SK-N-MC (cell line): ENCODE data around the gene TGFBR3.

ENCODE experiments used
- DNase-seq: peaks from one replicate; pipeline ENCODE4 v3.0.0-alpha.2; 2011; ENCODE audit warnings: low read depth, low spot score
- H3K27ac ChIP-seq: fragments of 200-600 bp; sonication (generic); 2 replicates; pipeline ENCODE4 v1.5.1; 2016; ENCODE audit warnings: mixed run types
- H3K36me3 ChIP-seq: fragments of 200-600 bp; sonication (generic); 2 replicates; pipeline ENCODE4 v1.6.1; 2017; ENCODE audit warnings: antibody characterized with exemption, low read length, mixed read lengths; ENCODE audit not compliant: insufficient read depth
- H3K4me3 ChIP-seq: fragments of 200-600 bp; sonication (generic); 2 replicates; pipeline ENCODE4 v1.5.1; 2016
- H3K9ac ChIP-seq: fragments of 200-600 bp; sonication (generic); 2 replicates; pipeline ENCODE4 v1.8.0; 2017; ENCODE audit warnings: mixed run types, mixed read lengths; ENCODE audit not compliant: insufficient read length
- H3K9me3 ChIP-seq: fragments of 200-600 bp; sonication (generic); 2 replicates; pipeline ENCODE4 v1.6.1; 2017; ENCODE audit warnings: low read depth, mild to moderate bottlenecking, antibody characterized with exemption, low read length, moderate library complexity, mixed read lengths
- EZH2 ChIP-seq: fragments of 200-600 bp; sonication (generic); IDR thresholded peaks from one replicate; pipeline ENCODE4 v1.6.1; 2017; ENCODE audit warnings: antibody characterized with exemption
- FOXP2 ChIP-seq: optimal IDR thresholded peaks from 2 replicates; pipeline ENCODE3; 2011; ENCODE audit warnings: mild to moderate bottlenecking, moderate library complexity; ENCODE audit not compliant: insufficient read depth; ENCODE audit errors: extremely low read length, control extremely low read depth
- POLR2AphosphoS5 ChIP-seq: IDR thresholded peaks from 2 replicates; pipeline ENCODE4 v1.6.1; 2012; ENCODE audit warnings: mild to moderate bottlenecking, low read depth, low read length, borderline replicate concordance

The TGFBR3 gene

GRCh38 chr1:91876781-91877573 is 9.0 kb downstream of the TGFBR3 start:
- Histone ChIP-seq H3K4me3 (no peak overlapping the region), H3K27ac (no peak overlapping the region), H3K9ac (no peak overlapping the region), H3K36me3 (no peaks in the 10 kb centered on the region), H3K9me3 (no peaks in the 10 kb centered on the region)
- DNase-seq, result no peak
- no peak for TF ChIP-seq POLR2AphosphoS5
- TF ChIP-seq EZH2, result no peak
- TF ChIP-seq FOXP2, result no peak

GRCh38 chr1:91876040-91876470 is 9.9 kb downstream of the TGFBR3 start:
- no peak overlapping the region for H3K4me3 ChIP-seq
- no peak overlapping the region for H3K27ac ChIP-seq
- no peak overlapping the region for H3K9ac ChIP-seq
- TF ChIP-seq FOXP2, result no peak
- TF ChIP-seq EZH2, result no peak
- TF ChIP-seq POLR2AphosphoS5, result no peak
- H3K36me3 ChIP-seq, result no peaks in the 10 kb centered on the region
- no peaks in the 10 kb centered on the region for H3K9me3 ChIP-seq
- no peak for DNase-seq

GRCh38 chr1:91874167-91874566 is 11.8 kb downstream of the TGFBR3 start:
- Histone ChIP-seq H3K4me3 (no peak overlapping the region), H3K9me3 (no peaks in the 10 kb centered on the region), H3K27ac (no peak overlapping the region), H3K36me3 (no peaks in the 10 kb centered on the region), H3K9ac (no peak overlapping the region)
- TF ChIP-seq POLR2AphosphoS5 (no peak), EZH2 (no peak), FOXP2 (no peak)
- no peak for DNase-seq

DNA sequence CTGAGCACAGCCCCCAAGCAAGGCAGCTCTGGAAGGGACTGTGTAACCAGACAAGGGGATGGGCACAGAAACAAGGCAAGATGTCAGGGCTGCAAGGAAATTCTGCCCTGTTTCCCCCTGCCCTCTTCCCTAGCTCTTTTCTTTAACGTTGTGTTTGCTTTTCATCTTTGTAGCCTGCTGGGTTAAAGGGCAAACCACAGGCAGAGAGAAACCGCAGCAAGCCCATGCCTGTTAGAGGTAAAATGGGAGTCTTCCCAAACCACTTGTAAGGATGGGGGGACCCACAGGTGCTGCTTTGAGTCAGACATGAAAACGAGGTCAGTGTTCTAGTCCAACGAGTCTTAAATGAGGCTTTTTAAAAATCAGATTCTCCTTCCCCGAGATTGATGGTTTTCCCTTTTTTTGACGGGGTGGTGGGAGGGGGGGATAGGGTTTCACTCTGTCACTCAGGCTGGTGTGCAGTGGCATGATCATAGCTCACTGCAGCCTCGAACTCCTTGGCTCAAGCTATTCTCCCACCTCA is 13.3 kb downstream of the TGFBR3 start:
- Histone ChIP-seq H3K9ac (no peak overlapping the region), H3K36me3 (no peaks in the 10 kb centered on the region), H3K4me3 (no peak overlapping the region), H3K27ac (no peak overlapping the region), H3K9me3 (no peaks in the 10 kb centered on the region)
- TF ChIP-seq EZH2 (no peak), POLR2AphosphoS5 (no peak), FOXP2 (no peak)
- no peak for DNase-seq

DNA sequence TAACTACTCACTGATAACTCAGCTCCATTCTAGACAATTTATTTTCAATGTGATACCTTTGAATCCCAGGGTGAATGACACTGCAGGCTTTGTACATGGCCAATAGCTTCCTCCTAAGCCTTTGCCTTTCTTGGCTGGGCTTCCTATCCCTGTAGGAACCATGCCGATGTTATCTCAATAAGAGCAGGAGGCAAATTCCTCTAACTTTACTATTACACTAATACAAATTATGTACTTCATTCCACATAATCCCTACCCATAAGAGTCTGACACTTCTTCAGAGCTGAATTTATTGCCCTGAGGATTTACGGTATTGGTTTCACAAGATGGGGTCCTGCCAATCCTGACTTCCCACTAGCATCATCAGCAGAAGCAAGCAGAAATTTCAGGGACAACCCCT is 14.0 kb downstream of the TGFBR3 start:
- Histone ChIP-seq H3K27ac (no peak overlapping the region), H3K9me3 (no peaks in the 10 kb centered on the region), H3K36me3 (no peaks in the 10 kb centered on the region), H3K4me3 (no peak overlapping the region), H3K9ac (no peak overlapping the region)
- no peak for TF ChIP-seq FOXP2
- DNase-seq, result no peak

- Histone ChIP-seq H3K4me3 (no peak overlapping the region), H3K9me3 (no peaks in the 10 kb centered on the region), H3K36me3 (no peaks in the 10 kb centered on the region), H3K9ac (no peak overlapping the region), H3K27ac (no peak overlapping the region)
- TF ChIP-seq EZH2 (no peak), POLR2AphosphoS5 (no peak), FOXP2 (no peak)
- DNase-seq, result no peak
Measured at GRCh38 chr1:91870322-91870721, 15.6 kb downstream of the TGFBR3 start.

DNA sequence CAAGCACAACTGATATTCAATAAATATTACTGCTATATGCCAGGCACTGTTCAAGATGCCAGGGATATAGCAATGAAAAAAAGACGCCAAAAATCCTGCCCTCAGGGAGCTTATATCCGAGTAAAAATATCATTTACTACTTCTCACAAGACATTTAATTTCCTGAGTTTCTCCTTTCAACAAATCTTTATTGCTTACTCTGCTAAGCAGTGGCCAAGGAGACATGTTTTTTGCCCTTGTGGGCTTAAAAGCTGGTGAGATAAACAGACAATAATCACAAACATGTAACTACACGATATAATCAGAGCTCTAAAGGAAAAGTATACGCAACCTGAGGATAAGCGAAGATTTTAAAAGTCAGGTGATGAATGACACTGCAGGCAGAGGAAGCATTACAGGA is 19.5 kb downstream of the TGFBR3 start:
- DNase-seq, result no peak
- H3K4me3 ChIP-seq, result no peak overlapping the region
- H3K27ac ChIP-seq, result no peak overlapping the region
- no peaks in the 10 kb centered on the region for H3K9me3 ChIP-seq
- H3K36me3 ChIP-seq, result no peaks in the 10 kb centered on the region
- TF ChIP-seq EZH2, result no peak
- TF ChIP-seq FOXP2, result no peak
- TF ChIP-seq POLR2AphosphoS5, result no peak
- no peak overlapping the region for H3K9ac ChIP-seq

DNA sequence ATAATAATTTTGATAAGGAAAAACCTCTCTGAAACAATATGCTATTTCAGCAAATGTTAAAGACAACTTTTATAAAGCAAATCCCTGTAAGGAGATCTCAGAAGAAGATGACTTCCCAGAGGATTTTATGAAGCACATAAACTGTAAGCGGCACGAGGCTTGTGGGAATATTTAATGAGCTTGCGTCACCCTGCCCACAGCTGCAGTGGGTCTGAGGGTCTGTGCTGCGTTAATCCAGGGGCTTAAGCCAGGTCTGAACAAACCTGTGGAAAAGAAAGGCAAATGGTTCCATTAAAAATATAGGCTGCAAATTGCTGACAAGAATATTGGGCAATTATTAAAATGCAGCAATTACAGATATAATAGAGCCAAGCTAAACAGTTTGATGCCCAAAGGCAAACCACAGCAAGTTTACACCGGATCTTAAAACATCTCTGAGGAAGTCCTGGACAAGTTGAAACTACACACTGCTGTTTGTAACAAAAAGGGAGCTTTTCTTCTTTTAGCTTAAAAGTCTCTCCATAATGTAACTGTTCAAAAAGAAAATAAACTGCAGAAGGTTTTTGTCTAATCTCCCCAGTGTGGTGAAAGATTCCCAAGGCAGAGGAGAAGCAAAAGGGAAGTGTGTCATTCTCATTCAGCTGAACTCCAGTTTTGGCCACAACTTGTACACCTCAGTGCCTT is 21.8 kb downstream of the TGFBR3 start:
- TF ChIP-seq POLR2AphosphoS5 (peak; percentile 67; the same call in 1 of the 2 replicates), EZH2 (no peak), FOXP2 (peak; percentile 93)

More for the DNA sequence above, 21.8 kb downstream of the TGFBR3 start:
- no peaks in the 10 kb centered on the region for H3K9me3 ChIP-seq
- H3K9ac ChIP-seq, result peak overlapping the region; percentile 70
- peak; percentile 96 for DNase-seq
- H3K27ac ChIP-seq, result peak overlapping the region; percentile 96
- H3K4me3 ChIP-seq, result peak overlapping the region; percentile 76
- no peaks in the 10 kb centered on the region for H3K36me3 ChIP-seq
